G401 (cell line): Measurements from ENCODE around the gene SHLD2. TPM values are rescaled to one million over a fixed set of nuclear protein-coding genes. Genes with fewer than 3 reads are reported as not detected.
"Not testable (repeated sequence)": the region's sequence is repeated elsewhere in the genome, so short reads cannot be mapped to it uniquely, and the experiment has no call there.

Experiments
- DNase-seq: peaks from one replicate; pipeline ENCODE4 v3.0.0-alpha.2; 2015; ENCODE audit warnings: low spot score
- in situ Hi-C: cut with HindIII; loops from 2 replicates; pipeline ENCODE4 v1.10.0; 2016; ENCODE audit warnings: low sequenced_read_pairs, mixed read lengths
- total RNA-seq: library from RNA; depleted of rRNA; stranded (reverse); fragments of >200 nt; shearing (Covaris generic); gene quantifications from 2 replicates; pipeline ENCODE4 v1.2.3, GENCODE V29; 2014

Gene SHLD2
- total RNA-seq, 1 experiment from 2014 or later: 41.5 TPM

DNA sequence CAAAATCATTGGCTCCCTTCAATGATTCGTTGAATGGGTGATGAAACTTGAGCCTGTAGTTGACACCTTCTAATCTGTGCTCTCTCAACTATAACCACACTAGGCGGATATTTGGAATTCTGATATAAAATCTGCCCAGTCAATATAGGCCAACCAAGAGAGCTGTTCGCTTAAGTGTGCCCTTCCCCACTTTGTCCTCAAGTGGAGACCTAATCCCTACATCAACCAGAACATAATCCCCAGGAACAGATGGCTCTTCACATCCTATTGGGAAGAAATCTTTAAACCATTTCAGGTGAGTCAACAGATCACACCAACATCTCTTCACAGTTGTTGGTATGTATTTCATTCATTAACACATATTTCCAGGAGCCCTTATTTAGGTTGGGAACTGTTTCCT lies 96.8 kb downstream of the SHLD2 start:
- in situ Hi-C loops, DNase-seq: not testable (repeated sequence)

DNA sequence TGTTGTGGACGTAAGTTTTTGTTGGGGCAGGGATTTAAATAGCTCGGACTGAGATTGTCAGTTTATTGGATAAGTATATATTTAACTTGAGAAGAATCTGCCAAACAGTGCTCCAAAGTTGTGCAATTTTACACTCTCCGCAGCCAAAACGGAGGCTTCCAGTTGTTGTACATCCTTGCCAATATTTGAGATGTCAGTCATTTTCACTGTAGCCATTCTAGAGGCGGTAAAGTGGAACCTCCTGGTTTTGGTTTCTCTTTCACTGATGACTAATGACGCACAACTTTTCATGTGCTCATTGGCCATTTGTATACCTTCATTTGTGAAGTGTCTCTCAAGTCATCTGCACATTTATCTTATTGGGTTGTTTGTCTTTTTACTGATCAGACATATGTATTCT lies 105.9 kb downstream of the SHLD2 start:
- in situ Hi-C loops, DNase-seq: not testable (repeated sequence)

DNA sequence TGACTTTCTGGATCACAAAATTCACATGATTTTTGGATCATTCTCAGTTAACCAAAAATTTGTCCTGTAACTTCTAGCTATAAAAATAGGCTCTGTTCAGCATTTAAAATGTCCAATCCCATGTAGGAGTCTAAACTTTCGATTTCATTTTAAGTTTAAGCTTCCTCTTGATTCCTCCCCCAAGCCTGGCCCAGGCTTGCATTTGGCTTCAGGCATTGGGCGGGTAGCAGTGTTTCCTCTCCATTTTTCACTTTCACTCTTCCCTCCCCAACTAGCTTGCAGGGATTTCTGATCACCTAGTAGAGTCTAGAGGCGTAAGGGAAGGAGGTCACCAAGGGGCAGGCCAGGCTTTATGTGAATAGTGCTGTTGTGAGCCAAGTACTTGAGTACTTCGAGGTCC lies 109.8 kb downstream of the SHLD2 start:
- in situ Hi-C loops: not testable (repeated sequence)

DNA sequence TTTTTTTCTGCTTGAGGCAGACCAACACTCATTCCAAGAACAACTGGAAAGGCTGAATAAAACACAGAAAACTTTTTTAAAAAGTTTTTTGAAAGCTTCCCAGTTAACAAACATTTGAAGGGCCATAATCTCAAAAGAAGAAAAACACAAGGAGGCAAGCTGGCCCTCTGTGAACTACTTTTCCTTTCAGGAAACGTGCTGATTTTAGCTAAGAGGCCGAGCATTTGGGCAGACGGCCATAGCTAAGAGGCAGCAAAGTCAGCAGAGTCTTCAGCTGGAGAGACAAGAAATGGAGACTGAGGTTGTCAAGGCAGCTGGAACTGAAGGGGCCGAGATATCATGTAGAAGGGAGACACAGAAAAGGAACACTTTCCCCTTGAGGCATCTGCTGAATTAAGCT lies 111.9 kb downstream of the SHLD2 start:
- in situ Hi-C loops, DNase-seq: not testable (repeated sequence)

More for the DNA sequence above, 109.8 kb downstream of the SHLD2 start:
- DNase-seq: not testable (repeated sequence)

DNA sequence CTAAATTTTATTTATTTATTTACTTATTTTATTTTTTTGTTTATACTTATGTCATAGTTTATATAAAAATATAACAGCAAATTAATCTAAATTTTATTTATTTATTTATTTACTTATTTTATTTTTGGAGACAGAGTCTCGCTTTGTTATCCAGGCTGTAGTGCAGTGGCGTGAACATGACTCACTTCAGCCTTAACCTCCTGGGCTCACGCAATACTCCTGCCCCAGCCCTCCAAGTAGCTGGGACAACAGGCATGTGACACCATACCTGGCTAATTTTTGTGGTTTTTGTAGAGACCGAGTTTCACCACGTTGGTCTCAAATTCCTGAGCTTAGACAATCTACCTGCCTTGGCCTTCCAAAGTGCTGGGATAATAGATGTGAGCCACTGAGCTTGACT lies 115.3 kb downstream of the SHLD2 start:
- DNase-seq, in situ Hi-C loops: not testable (repeated sequence)

DNA sequence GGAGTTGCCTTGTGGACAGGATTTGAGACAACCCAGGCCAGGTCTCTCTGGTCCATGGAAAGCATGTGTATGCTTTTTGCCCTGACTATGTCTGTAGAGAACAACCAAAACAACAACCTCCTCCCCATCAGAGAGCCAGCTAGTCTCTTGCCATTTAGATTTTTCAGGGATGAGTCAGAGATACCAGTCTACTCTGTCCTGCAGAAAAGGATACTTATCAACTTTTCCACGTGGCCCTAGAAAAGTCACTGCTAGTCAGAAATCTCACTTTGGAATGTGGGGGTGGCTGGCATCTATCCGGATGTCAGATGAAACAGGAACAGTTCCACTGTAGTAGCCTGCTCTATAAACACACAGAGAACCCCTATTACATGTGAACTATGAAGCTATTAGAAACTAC lies 116.8 kb downstream of the SHLD2 start:
- DNase-seq, in situ Hi-C loops: not testable (repeated sequence)

DNA sequence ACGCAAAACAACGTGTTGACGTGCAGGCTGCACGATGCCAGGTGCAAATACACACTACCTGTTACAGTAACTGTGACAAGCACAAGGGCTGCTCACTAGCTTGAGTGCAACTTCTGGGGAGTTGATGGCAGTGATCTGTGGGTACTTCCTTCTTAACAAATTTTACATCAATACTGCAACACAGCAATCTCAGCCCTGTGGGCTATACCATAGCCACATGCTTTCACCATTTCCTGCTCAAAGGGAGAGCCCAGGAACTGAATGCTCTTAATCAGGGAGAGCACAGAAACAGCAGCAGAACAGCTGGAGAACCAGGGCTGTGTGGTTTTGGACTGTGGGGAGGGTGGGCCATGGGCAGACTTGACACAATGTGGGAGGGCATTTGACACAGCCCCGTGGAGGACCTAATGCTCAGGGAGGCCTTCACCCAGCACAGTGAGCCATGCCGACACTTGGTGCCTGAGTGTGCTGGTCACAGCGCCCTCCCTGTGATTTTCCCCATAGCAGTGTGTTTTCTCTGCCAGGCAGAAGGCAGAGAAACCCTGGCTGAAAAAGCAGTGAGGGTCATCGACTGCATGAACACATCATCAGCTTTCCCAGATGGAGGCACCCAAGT lies 118.3 kb downstream of the SHLD2 start:
- in situ Hi-C loops, DNase-seq: not testable (repeated sequence)

DNA sequence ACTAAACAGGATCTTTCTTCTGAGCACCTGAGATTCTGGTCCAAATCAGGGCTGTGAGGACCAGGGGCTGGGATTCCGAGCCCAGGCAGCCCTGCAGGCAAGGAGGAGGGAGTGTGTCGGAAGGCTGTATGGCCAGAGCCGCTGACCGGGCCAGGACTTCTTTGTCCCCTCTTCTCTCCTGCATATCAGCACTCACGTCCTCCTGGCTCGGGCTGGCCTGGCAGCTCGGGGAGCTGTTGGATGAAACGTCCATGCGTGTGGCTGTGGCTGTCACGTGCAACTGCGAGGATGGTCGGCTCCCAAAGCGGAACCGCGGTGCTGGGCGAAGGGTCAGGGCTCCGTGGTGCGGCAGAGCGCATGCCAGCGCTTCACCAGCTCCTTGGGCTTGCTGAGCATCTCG lies 118.8 kb downstream of the SHLD2 start:
- DNase-seq, in situ Hi-C loops: not testable (repeated sequence)

DNA sequence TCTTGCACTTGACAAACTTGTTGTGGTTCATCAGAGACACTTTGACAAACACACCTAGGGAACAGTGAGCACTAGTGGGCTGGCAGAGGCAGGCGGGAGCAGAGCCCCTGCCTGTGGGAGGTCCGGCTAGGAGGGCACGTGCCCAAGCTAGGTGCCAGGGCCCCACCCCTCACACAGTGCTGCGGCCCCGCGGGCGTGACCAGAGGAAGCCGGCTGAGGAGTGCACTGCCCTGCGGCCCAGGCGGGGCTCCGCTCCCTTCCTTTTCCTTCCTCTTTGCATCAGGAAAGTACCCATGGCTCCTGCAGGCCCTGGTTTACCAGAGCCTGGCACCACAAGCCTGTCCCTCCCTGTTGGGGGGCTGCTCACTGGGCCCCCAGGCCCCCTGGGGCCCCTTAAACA lies 121.1 kb downstream of the SHLD2 start:
- DNase-seq, in situ Hi-C loops: not testable (repeated sequence)

DNA sequence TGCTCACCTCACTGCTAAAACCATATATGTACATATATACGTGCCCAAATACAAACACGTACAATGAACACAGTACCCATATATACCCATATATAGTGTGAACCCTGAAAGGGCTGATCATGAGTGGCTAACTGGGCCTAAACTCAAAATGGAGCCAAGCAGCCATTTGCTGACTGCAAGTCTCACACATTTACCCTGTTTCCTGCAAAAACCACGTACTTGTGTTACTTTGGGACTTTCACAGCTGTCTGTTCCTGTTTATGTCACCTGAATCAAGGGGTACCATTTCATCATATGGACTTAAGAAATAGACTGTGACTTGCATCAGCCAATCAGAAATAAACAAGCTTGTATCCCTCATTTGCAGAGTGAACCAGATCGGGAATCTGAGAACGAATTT lies 124.4 kb downstream of the SHLD2 start:
- in situ Hi-C loops, DNase-seq: not testable (repeated sequence)

DNA sequence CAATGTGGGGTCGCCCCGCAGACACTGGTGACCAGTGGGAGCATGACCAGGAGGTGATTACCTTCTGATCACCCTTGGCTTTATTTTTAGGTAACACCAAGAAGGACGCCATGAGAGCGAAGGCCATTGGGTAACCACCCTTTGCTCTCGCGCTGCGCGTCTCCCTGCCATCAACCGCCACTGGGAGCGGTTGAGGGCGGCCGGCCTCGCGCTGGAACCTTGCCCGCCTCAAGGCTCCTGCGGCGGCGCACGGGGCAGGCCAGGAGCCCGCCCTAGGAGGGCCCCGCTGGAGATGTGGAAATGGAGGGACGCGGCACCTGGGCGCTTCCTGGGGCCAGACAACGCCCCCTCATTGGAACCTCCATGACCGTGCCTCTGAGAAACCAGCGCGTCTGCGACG lies 127.8 kb downstream of the SHLD2 start:
- not testable (repeated sequence) for DNase-seq

DNA sequence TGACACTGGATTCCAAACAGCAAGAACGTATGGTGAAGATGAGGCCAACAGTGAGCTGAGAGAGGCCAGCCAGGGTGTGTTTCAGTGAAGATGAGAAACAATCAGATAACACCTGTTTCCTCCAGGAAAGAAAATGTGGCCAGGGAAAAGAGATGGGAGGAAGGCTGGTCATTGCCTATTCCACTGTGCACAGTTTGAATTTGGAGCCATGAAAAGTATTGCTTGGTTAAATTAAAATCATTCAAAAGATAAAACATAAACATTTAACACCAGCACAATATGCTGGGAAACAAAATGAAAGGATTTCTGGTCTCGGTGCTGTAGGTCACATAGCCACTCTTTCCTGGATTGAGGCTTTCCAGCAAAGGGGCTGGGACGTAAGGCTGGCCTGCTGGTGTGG lies 130.1 kb downstream of the SHLD2 start, which contains the start of gene NUTM2A:
NUTM2A (plus strand) TSS at position 301 of the 400 bp plus-strand sequence. CDS start 383 bp downstream, outside the sequence.
- in situ Hi-C loops, DNase-seq: not testable (repeated sequence)

More for the DNA sequence above, 127.8 kb downstream of the SHLD2 start:
- in situ Hi-C loops: not testable (repeated sequence)

DNA sequence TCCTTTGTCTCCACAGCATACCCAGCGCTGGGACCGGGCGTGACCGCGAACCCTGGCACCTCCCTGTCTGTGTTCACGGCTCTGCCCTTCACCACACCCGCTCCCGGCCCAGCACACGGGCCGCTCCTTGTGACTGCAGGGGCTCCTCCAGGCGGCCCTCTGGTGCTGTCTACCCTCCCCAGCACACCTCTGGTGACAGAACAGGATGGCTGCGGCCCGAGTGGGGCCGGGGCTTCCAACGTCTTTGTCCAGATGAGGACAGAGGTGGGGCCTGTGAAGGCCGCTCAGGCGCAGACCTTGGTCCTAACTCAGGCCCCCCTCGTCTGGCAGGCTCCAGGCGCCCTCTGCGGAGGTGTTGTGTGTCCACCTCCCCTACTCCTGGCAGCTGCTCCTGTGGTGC lies 133.2 kb downstream of the SHLD2 start:
- DNase-seq, in situ Hi-C loops: not testable (repeated sequence)

DNA sequence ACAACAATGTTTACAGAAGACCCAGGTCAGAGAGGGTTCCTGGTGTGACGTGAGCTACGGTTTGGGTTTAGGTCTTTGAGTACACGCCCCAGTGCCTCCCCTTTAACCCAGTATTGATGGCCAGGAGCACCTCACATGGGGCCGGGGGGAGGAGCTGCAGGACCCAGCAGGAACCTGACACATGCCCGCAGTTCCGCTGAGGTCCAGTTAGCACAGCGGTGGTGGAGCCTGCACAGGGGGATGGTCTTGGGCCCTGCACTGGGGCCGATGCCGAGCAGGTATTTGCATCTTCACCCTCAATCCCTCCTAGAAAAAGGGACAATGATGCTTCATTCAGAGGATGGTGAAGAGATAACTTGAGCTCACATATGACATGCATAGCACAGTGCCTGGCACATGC lies 134.2 kb downstream of the SHLD2 start:
- DNase-seq, in situ Hi-C loops: not testable (repeated sequence)

DNA sequence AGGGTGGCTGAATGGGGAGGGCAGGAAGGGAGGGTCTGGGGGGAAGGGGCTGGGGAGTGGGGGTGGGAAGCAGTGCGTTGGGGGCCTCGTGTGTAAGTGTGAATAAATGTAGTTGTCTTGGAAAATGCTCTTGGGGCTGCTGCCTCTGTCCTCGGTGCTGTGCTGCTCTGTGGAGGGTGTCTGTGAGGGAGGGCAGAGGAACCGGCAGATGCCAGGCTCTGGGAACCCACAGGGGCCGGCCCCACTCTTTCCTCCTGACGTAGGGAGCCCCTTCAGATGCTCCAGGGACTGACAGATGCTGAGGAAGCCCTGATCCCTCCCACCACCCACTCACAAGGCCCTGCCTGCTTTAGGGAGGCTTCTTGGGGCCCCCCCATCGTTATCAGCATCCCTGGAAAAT lies 139.8 kb downstream of the SHLD2 start:
- DNase-seq, in situ Hi-C loops: not testable (repeated sequence)

DNA sequence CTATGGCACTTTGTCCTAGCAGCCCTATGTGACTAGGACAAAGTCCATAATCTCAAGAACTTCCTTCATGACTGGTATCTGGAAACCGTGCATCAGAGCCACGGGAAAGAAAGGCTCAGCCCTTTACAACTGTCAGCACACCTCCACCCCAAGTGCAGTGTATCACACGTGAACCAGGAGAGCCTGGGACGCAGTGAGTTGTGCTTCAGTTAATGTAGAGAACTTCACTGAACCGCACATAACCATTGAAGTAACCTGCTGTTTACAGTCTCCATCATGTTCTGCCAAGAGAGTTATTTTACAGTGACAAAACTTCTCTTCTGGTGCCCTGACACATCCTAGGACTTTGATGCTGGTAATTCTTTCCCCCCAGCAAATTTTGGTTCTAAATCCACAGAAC lies 142.2 kb downstream of the SHLD2 start:
- in situ Hi-C loops: not testable (repeated sequence)

DNA sequence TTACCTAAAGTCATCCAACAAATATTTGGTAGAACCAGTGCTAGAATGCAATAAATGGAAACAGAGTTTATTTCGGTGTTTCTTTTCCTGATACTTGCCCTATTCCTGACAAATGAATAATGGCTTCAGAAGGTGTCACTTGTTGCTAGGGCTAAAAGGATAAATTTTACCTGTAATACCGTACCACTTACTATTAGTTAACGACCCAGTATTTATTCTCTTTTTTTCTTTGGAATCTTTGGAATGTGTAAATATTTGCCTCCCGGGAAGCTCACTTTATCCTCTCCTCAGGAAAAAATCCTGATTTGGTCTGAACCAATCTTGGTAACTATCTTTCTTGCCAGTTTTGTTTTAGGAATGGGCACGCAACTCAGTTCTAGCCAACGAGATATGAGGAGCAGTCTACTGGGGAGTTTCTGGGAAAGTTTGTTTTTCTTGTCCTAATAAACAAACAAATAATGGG lies 144.4 kb downstream of the SHLD2 start:
- in situ Hi-C loops: not testable (repeated sequence)

More for the DNA sequence above, 142.2 kb downstream of the SHLD2 start:
- not testable (repeated sequence) for DNase-seq

More for the DNA sequence above, 144.4 kb downstream of the SHLD2 start:
- not testable (repeated sequence) for DNase-seq
